Measurements from ENCODE around the gene PAFAH2. TPM values are rescaled to one million over a fixed set of nuclear protein-coding genes. Genes with fewer than 3 reads are reported as not detected.

PAFAH2 gene
- 11.2 and 12.4 TPM in 2 replicates for total RNA-seq

GRCh38 chr1:25997828-25998761 lies at the start of gene PAFAH2:
TSS of gene PAFAH2 (minus strand) at chr1:25998063. CDS start at chr1:25990816, 7,247 bp downstream.
- intact Hi-C loops (cut with micrococcal nuclease): loop anchor here (1.0 to 10.0 kb wide), 8 partner anchors 9 to 563 kb away; partner anchors contain the start of gene MACO1

DNA sequence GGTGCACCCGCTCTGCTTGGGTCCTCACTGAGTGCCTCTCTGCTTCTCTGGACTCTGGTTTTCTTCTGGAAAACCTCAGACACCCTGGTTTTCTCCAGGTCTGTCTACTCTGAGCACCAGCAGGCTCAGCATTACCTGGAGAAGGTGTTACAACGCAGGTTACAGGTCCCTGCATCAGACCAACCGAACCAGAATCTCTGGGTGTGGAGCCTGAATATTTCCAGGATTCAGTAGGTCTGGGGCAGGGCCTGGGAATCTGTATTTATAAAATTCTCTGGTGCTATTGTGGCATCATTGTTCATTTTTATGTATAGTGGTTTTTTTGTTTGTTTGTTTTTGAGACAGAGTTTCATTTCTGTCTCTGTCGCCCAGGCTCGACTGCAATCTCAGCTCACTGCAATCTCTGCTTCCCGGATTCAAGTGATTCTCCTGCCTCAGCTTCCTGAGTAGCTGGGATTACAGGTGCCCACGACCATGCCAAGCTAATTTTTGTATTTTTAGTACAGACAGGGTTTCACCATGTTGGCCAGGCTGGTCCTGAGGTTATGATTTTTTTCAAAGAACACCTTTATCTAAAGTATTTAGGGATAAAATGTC lies 49.5 kb upstream of the PAFAH2 start:
- intact Hi-C loops (cut with micrococcal nuclease): no loop called here

DNA sequence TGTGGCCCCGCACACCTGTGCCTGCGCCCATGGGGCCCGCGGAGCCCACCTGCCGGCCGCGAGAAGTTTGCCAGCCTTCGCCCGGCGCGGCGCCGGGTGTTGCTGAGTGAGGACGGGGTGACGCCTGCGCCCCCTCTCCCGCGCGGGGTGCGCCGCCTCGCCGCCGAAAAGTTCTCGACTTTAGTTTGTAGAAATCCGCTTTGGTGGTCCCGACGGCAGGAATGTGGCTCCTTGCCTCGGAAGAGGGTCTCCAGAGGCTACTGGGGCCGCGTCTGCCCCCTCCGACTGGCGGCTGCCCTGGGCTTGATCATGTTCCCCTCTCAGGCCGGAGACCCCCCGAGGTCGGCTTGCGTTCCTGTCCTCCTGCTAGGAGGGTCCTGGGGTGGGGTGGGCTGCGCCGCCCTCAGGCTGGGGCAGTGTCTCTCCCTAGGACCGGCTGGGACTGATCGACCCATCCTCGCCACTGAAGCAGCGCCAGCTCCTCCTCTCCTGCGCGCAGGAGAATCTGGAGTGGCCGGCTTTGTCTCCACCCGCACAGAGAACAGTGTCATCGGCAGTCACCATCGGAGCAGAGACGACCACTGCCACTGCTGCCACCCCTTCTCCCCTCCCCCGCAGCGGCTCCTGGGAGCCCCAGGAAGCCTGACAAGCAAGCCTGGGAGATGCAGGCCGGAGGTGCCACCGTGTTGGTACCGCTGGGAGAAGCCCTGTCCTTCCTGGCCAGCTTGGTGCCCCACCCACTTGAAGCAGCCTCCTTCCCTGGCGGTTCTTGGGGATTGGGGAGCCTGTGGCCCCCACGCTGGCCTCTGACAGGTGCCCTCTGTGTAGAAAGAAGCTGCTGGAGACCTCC lies 48.6 kb upstream of the PAFAH2 start:
- intact Hi-C loops (cut with micrococcal nuclease): no loop called here

- intact Hi-C loops (cut with micrococcal nuclease): no loop called here
Observed at GRCh38 chr1:26045722-26046245, 47.9 kb upstream of the PAFAH2 start, which contains the start of gene SLC30A2. TSS of gene SLC30A2 (minus strand) at chr1:26046118. CDS start at chr1:26045896, 222 bp downstream.

GRCh38 chr1:26044971-26045721 lies 47.3 kb upstream of the PAFAH2 start:
- intact Hi-C loops (cut with micrococcal nuclease): no loop called here

GRCh38 chr1:26044414-26044813 lies 46.6 kb upstream of the PAFAH2 start:
- intact Hi-C loops (cut with micrococcal nuclease): no loop called here

- intact Hi-C loops (cut with micrococcal nuclease): no loop called here
Observed at GRCh38 chr1:26043765-26044164, 45.9 kb upstream of the PAFAH2 start.

DNA sequence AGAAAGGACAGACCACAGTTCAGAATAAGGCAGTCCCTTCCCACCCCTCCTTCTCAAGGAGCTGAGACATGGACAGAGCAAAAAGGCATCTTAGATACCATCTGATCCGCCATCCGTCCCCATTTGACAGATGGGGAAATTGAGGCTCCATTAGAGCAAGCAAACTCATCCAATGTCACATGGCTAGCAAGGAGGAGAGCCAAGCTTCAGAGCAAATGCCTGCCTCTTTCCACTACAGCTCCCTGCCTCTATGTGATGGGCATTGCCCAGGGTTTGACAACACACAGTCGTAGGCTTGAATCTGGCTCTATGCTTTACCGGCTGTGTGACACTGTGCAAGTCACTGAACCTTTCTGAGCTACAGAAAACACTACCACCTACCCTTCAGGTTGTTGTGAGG lies 44.1 kb upstream of the PAFAH2 start:
- intact Hi-C loops (cut with micrococcal nuclease): no loop called here

DNA sequence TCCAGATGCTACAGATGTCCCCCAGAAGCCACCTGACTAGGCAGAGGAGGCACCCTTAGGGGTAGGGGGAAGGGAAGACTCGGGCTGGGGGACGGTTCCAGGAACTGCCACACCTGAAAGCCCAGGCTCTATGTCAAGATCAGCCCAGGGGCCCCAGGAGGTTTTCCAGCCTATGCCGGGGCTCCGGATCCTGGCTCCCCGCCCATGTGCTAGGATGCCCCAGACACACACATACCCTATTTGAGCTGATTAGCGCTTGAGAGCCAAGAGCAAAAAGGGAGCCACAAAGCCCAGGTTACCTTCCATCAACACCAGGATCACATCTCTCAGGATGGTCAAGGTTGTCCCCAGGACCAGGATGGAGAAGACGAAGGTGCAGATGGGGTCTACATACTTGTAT lies 43.5 kb upstream of the PAFAH2 start:
- intact Hi-C loops (cut with micrococcal nuclease): no loop called here

GRCh38 chr1:26038904-26039303 lies 41.0 kb upstream of the PAFAH2 start:
- intact Hi-C loops (cut with micrococcal nuclease): loop anchor here (5.0 kb wide), 1 partner anchor 73 kb away; the partner anchor contains the start of gene PDIK1L

DNA sequence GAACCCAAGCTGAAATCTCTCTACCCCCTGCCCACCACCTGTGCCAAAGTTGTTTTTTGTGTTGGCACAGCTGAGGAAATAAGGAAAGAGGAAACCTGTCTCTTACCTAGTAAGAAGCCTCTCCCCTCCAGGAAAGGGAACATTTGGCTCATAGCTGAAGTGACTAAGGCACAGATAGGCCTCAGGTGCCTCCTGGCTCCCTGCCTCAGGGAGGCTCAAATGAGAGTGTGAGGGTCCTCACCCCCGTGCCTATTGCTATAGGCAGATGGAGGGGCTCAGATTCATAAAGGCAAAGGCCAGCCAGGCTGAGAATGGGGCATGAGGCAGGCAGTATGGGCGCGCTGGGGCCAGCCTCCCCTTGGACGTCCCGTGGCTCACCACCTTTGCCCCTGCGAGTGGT lies 40.6 kb upstream of the PAFAH2 start:
- intact Hi-C loops (cut with micrococcal nuclease): loop anchor here (5.0 kb wide), 1 partner anchor 74 kb away; the partner anchor contains the start of gene PDIK1L

- intact Hi-C loops (cut with micrococcal nuclease): loop anchor here (5.0 kb wide), 1 partner anchor 74 kb away; the partner anchor contains the start of gene PDIK1L
Observed at GRCh38 chr1:26037904-26038303, 40.0 kb upstream of the PAFAH2 start.

GRCh38 chr1:26036756-26037281 lies 39.0 kb upstream of the PAFAH2 start:
- intact Hi-C loops (cut with micrococcal nuclease): loop anchor here (1.0 to 5.0 kb wide), 2 partner anchors 75 to 127 kb away; partner anchors contain the start of gene PDIK1L

DNA sequence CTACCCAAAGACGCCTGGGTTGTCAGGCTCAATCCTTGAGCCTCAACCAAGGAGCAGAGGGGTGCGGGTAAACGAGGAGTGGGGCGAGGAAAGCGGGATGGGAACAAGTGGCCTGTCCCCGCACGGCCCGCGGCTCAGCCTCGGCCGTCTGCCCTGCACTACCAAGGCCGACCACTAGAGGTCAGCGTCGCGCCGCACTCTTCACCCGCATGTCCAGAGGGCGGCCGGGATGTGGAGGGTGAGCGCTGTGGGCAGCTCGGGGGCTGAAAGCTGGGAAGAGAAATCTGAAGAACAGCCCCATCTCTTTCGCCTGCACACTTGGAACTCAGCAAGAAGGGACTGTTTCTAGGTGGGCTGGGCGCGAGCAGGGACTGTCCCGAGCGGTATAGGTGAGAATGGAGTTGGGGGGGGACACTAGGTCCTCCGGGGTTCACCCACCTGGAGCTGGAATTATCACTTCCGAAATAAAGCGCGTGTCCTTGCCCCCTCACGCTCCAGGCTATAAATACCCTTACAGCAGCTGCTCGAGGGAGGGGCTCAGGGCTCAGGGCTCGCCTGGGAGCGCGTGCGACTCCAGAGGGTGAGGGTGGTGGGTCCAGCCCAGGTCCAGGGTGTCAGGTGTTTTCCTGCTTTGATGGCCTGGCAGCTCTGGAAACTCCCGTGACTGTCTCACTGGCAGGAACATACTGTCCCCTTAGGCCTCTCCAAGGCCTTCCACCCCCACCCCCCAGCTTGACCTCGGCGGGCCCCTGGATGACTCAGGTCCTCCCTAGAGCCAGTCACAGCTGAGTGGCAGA lies 38.3 kb upstream of the PAFAH2 start:
- intact Hi-C loops (cut with micrococcal nuclease): loop anchor here (1.0 to 5.0 kb wide), 5 partner anchors 38 to 133 kb away; partner anchors contain the start of genes PAFAH2, PDIK1L and ZNF593

- intact Hi-C loops (cut with micrococcal nuclease): loop anchor here (1.0 to 5.0 kb wide), 4 partner anchors 37 to 134 kb away; partner anchors contain the start of genes PAFAH2, PDIK1L and ZNF593
Observed at GRCh38 chr1:26035203-26035958, 37.5 kb upstream of the PAFAH2 start.

- intact Hi-C loops (cut with micrococcal nuclease): loop anchor here (1.0 to 5.0 kb wide), 4 partner anchors 36 to 135 kb away; partner anchors contain the start of genes PAFAH2, PDIK1L and ZNF593
Observed at GRCh38 chr1:26034504-26035202, 36.8 kb upstream of the PAFAH2 start.

DNA sequence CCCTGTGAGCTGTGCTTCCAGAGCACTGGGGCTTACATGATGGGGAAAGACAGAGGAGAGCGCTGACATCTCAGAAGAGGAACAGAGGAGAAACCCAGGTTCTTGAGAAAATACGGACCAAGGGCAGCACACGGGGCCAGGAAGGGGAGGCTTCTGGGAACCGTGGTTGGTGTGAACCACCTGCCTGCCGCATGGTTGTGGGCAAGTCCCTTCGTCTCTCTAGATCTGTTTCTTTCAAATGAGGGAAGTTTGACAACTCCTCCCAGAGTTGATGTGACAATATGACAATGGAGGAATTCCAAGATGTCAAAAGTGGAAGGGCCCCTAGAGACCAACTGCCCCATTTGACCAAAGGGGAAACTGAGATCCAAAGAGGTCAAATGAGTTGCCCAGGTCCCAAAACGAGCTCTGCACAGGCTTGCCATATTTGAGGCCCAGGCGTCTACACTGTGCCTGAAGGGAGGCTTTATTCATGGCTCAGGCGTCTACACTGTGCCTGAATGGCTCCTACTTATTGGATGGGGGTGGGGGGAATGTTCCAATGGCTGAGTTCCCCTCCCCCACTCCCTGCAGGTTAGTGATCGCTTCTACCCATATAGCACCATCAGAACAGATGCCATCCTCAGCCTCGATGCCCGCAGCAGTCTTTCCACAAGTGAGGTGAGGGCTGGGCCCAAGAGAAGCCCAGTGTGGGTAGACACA lies 34.9 kb upstream of the PAFAH2 start:
- intact Hi-C loops (cut with micrococcal nuclease): no loop called here
